Activated naive CD4-positive, alpha-beta T cell treated with anti-CD3 and anti-CD28 coated beads, Interleukin-2, amount 10 ng/mL, durations not matched to agents 7 days and 5 days (primary cell): ENCODE results near the gene SEMA4C.

Source experiments
- CTCF ChIA-PET: fragments of 350-600 bp; sonication (Branson Sonifier 250); formaldehyde crosslinking; loops from one replicate; lab custom pipeline; 2021; ENCODE audit warnings: antibody characterized with exemption; lab: Charles Lee
- DNase-seq: peaks from one replicate; pipeline ENCODE4 v3.0.0-alpha.2; 2020
- H3K27ac Mint-ChIP-seq: one replicate; pipeline ENCODE4 v1.8.0; 2021; ENCODE audit warnings: mild to moderate bottlenecking, moderate library complexity, mixed read lengths
- H3K27me3 Mint-ChIP-seq: one replicate; pipeline ENCODE4 v1.8.0; 2021; ENCODE audit warnings: mild to moderate bottlenecking, mixed read lengths
- H3K36me3 Mint-ChIP-seq: one replicate; pipeline ENCODE4 v1.8.0; 2021; ENCODE audit warnings: mixed read lengths
- H3K4me1 Mint-ChIP-seq: one replicate; pipeline ENCODE4 v1.8.0; 2021; ENCODE audit warnings: mixed read lengths
- H3K4me3 Mint-ChIP-seq: one replicate; pipeline ENCODE4 v1.8.0; 2021; ENCODE audit warnings: mild to moderate bottlenecking, moderate library complexity, mixed read lengths
- H3K9me3 Mint-ChIP-seq: one replicate; pipeline ENCODE4 v1.8.0; 2021; ENCODE audit warnings: mixed read lengths

The SEMA4C gene

GRCh38 chr2:96830044-96830562 is 39.8 kb downstream of the SEMA4C start:
- Mint-ChIP-seq H3K36me3 (peaks cover 52% of the 10 kb centered on the region), H3K9me3 (no peaks in the 10 kb centered on the region), H3K27me3 (no peaks in the 10 kb centered on the region), H3K27ac (no peak overlapping the region), H3K4me3 (no peak overlapping the region), H3K4me1 (no peaks in the 10 kb centered on the region)
- DNase-seq, result no peak
- CTCF ChIA-PET, result no interaction called here

- H3K4me3 Mint-ChIP-seq, result no peak overlapping the region
- H3K27me3 Mint-ChIP-seq, result no peaks in the 10 kb centered on the region
- H3K4me1 Mint-ChIP-seq, result no peaks in the 10 kb centered on the region
- CTCF ChIA-PET, result interaction anchor here (0.6 kb wide), 1 partner anchor 886 kb away, joined by 3 read pairs; no protein-coding TSS in a partner anchor
- no peak overlapping the region for H3K27ac Mint-ChIP-seq
- no peak for DNase-seq
- H3K9me3 Mint-ChIP-seq, result no peaks in the 10 kb centered on the region
- H3K36me3 Mint-ChIP-seq, result peaks cover 52% of the 10 kb centered on the region
These were observed 41.0 kb downstream of the SEMA4C start for GRCh38 chr2:96828874-96829273.

GRCh38 chr2:96828436-96828835 is 41.4 kb downstream of the SEMA4C start:
- Mint-ChIP-seq H3K36me3 (peaks cover 49% of the 10 kb centered on the region), H3K27me3 (no peaks in the 10 kb centered on the region), H3K4me1 (no peaks in the 10 kb centered on the region), H3K4me3 (no peak overlapping the region), H3K27ac (peak overlapping the region; percentile 11), H3K9me3 (no peaks in the 10 kb centered on the region)
- DNase-seq, result no peak
- CTCF ChIA-PET, result interaction anchor here (0.6 kb wide), 1 partner anchor 885 kb away, joined by 3 read pairs; no protein-coding TSS in a partner anchor

- H3K4me3 Mint-ChIP-seq, result no peak overlapping the region
These were observed 43.2 kb downstream of the SEMA4C start for GRCh38 chr2:96826546-96827278.

GRCh38 chr2:96825057-96825456 is 44.8 kb downstream of the SEMA4C start:
- CTCF ChIA-PET, result no interaction called here
- no peaks in the 10 kb centered on the region for H3K27me3 Mint-ChIP-seq
- H3K36me3 Mint-ChIP-seq, result peaks cover 40% of the 10 kb centered on the region
- no peak overlapping the region for H3K27ac Mint-ChIP-seq
- DNase-seq, result no peak
- peaks cover 20% of the 10 kb centered on the region for H3K4me1 Mint-ChIP-seq
- H3K9me3 Mint-ChIP-seq, result no peaks in the 10 kb centered on the region
- H3K4me3 Mint-ChIP-seq, result no peak overlapping the region

More at GRCh38 chr2:96826546-96827278, 43.2 kb downstream of the SEMA4C start:
- H3K4me1 Mint-ChIP-seq, result peaks cover 3% of the 10 kb centered on the region
- H3K9me3 Mint-ChIP-seq, result no peaks in the 10 kb centered on the region
- no peak overlapping the region for H3K27ac Mint-ChIP-seq
- peaks cover 43% of the 10 kb centered on the region for H3K36me3 Mint-ChIP-seq
- DNase-seq, result no peak
- CTCF ChIA-PET, result interaction anchor here (0.7 kb wide), 1 partner anchor 130 kb away, joined by 3 read pairs; no protein-coding TSS in a partner anchor
- H3K27me3 Mint-ChIP-seq, result no peaks in the 10 kb centered on the region

- DNase-seq, result no peak
- Mint-ChIP-seq H3K36me3 (peaks cover 42% of the 10 kb centered on the region), H3K27me3 (no peaks in the 10 kb centered on the region), H3K27ac (peak overlapping the region; percentile 14), H3K4me1 (peaks cover 27% of the 10 kb centered on the region), H3K9me3 (no peaks in the 10 kb centered on the region), H3K4me3 (no peak overlapping the region)
- CTCF ChIA-PET, result no interaction called here
These were observed 45.6 kb downstream of the SEMA4C start for GRCh38 chr2:96824079-96824870.

GRCh38 chr2:96823198-96823597 is 46.7 kb downstream of the SEMA4C start:
- CTCF ChIA-PET, result no interaction called here
- Mint-ChIP-seq H3K36me3 (peaks cover 44% of the 10 kb centered on the region), H3K9me3 (no peaks in the 10 kb centered on the region), H3K4me1 (peaks cover 38% of the 10 kb centered on the region), H3K4me3 (no peak overlapping the region), H3K27me3 (no peaks in the 10 kb centered on the region), H3K27ac (no peak overlapping the region)
- DNase-seq, result no peak

GRCh38 chr2:96822786-96823185 is 47.1 kb downstream of the SEMA4C start:
- H3K4me3 Mint-ChIP-seq, result no peak overlapping the region
- DNase-seq, result no peak
- H3K4me1 Mint-ChIP-seq, result peaks cover 42% of the 10 kb centered on the region
- no peaks in the 10 kb centered on the region for H3K9me3 Mint-ChIP-seq
- H3K27me3 Mint-ChIP-seq, result no peaks in the 10 kb centered on the region
- peaks cover 47% of the 10 kb centered on the region for H3K36me3 Mint-ChIP-seq
- CTCF ChIA-PET, result no interaction called here
- H3K27ac Mint-ChIP-seq, result no peak overlapping the region

- CTCF ChIA-PET, result interaction anchor here (0.7 to 1.5 kb wide), 3 partner anchors 129 to 291 kb away, joined by 3 to 4 read pairs (median 4); no protein-coding TSS in a partner anchor
- H3K4me1 Mint-ChIP-seq, result peaks cover 50% of the 10 kb centered on the region
- no peaks in the 10 kb centered on the region for H3K9me3 Mint-ChIP-seq
- H3K27me3 Mint-ChIP-seq, result no peaks in the 10 kb centered on the region
- no peak overlapping the region for H3K4me3 Mint-ChIP-seq
- no peak for DNase-seq
- peak overlapping the region; percentile 0 for H3K27ac Mint-ChIP-seq
- peaks cover 48% of the 10 kb centered on the region for H3K36me3 Mint-ChIP-seq
These were observed 48.7 kb downstream of the SEMA4C start for GRCh38 chr2:96821113-96821675.

GRCh38 chr2:96819876-96820511 is 49.9 kb downstream of the SEMA4C start:
- DNase-seq, result no peak
- peaks cover 43% of the 10 kb centered on the region for H3K36me3 Mint-ChIP-seq
- no peak overlapping the region for H3K4me3 Mint-ChIP-seq
- CTCF ChIA-PET, result interaction anchor here (1.0 to 1.5 kb wide), 4 partner anchors 12 to 292 kb away, joined by 3 to 4 read pairs (median 4); no protein-coding TSS in a partner anchor
- no peaks in the 10 kb centered on the region for H3K27me3 Mint-ChIP-seq
- H3K4me1 Mint-ChIP-seq, result peaks cover 56% of the 10 kb centered on the region
- no peaks in the 10 kb centered on the region for H3K9me3 Mint-ChIP-seq
- peak overlapping the region; percentile 22 for H3K27ac Mint-ChIP-seq

- H3K4me1 Mint-ChIP-seq, result peaks cover 58% of the 10 kb centered on the region
- CTCF ChIA-PET, result interaction anchor here (1.0 to 2.1 kb wide), 3 partner anchors 13 to 39 kb away, joined by 3 to 6 read pairs (median 3); partner anchors contain the start of gene ANKRD39
- H3K27ac Mint-ChIP-seq, result no peak overlapping the region
- no peak for DNase-seq
- H3K9me3 Mint-ChIP-seq, result no peaks in the 10 kb centered on the region
- H3K27me3 Mint-ChIP-seq, result no peaks in the 10 kb centered on the region
- peak overlapping the region; percentile 85 for H3K4me3 Mint-ChIP-seq
- H3K36me3 Mint-ChIP-seq, result peaks cover 38% of the 10 kb centered on the region
These were observed 50.6 kb downstream of the SEMA4C start for GRCh38 chr2:96819128-96819875.

- peaks cover 58% of the 10 kb centered on the region for H3K4me1 Mint-ChIP-seq
- H3K27ac Mint-ChIP-seq, result peak overlapping the region; percentile 77
- CTCF ChIA-PET, result interaction anchor here (2.0 to 2.1 kb wide), 2 partner anchors 11 to 40 kb away, joined by 6 to 10 read pairs; partner anchors contain the start of gene ANKRD39
- H3K27me3 Mint-ChIP-seq, result no peaks in the 10 kb centered on the region
- DNase-seq, result no peak
- peak overlapping the region; percentile 85 for H3K4me3 Mint-ChIP-seq
- H3K9me3 Mint-ChIP-seq, result no peaks in the 10 kb centered on the region
- peaks cover 37% of the 10 kb centered on the region for H3K36me3 Mint-ChIP-seq
These were observed 52.0 kb downstream of the SEMA4C start for GRCh38 chr2:96817882-96818281.
